Mammary epithelial cell (primary cell): ENCODE results near the gene CIPC.

Experiments used
- CTCF ChIP-seq, 2 donors: IDR thresholded peaks in 1 of 2; conservative IDR thresholded peaks in 1 of 2; 2 replicates each; pipeline ENCODE4 v1.5.1; 2011 to 2012; ENCODE audit warnings: inconsistent platforms in 2 of 2, low read length in 2 of 2, mild to moderate bottlenecking in 2 of 2, control low read depth in 1 of 2, low read depth in 1 of 2; ENCODE audit not compliant: insufficient read depth in 1 of 2; ENCODE audit errors: extremely low read depth in 1 of 2
- EZH2 ChIP-seq: IDR thresholded peaks from 2 replicates; pipeline ENCODE4 v1.6.1; 2012; ENCODE audit warnings: low read length, inconsistent platforms, borderline replicate concordance

- TF ChIP-seq CTCF (conservative IDR thresholded peaks at IDR 0.05 in 1 of 2, IDR thresholded peaks at IDR 0.05 in 1 of 2; ENCODE audit: extremely low read depth in 1 of 2, insufficient read depth in 1 of 2, low read depth in 1 of 2, low read length in 2 of 2) (no peak), EZH2 (no peak)
These were observed 4.1 kb downstream of the CIPC start for GRCh38 chr14:77102154-77102553.
